LHCN-M2 (cell line): ENCODE measurements around the gene MCU. TPM values are rescaled to one million over a fixed set of nuclear protein-coding genes. Genes with fewer than 3 reads are reported as not detected.

ENCODE experiments used
- total RNA-seq: library from RNA; depleted of rRNA; stranded (reverse); fragments of >200 nt; gene quantifications from 2 replicates; pipeline ENCODE4 v1.2.3, GENCODE V29; 2014; rRNA removed

The MCU gene
- total RNA-seq, 1 experiment from 2014 or later = 37.1 TPM

Other genes starting within 250 kb of the MCU start
- 57.1 and 58.2 TPM in 2 replicates for gene MICU1, start 66.1 kb upstream of the MCU start, total RNA-seq
- gene OIT3, start 201.6 kb downstream of the MCU start, total RNA-seq = 0.06 TPM in 1 of 2 replicates, not detected in the other